GM21825 (cell line): ENCODE measurements around the gene SS18L1.

Experiments
- ATAC-seq: cut with Tn5 transposase; IDR thresholded peaks from one replicate; pipeline ENCODE4 v1.9.1; 2021; ENCODE audit warnings: mild to moderate bottlenecking, moderate library complexity; ENCODE audit not compliant: unreplicated experiment

SS18L1 gene

GRCh38 chr20:62222972-62223371 is 79.4 kb downstream of the SS18L1 start:
- ATAC-seq = no peak

GRCh38 chr20:62223571-62223970 is 80.0 kb downstream of the SS18L1 start:
- ATAC-seq = no peak

GRCh38 chr20:62224113-62224855 is 80.7 kb downstream of the SS18L1 start:
- ATAC-seq = no peak

GRCh38 chr20:62225026-62225425 is 81.5 kb downstream of the SS18L1 start:
- ATAC-seq = no peak

- no peak for ATAC-seq
Measured at GRCh38 chr20:62225820-62226635, 82.5 kb downstream of the SS18L1 start.

- ATAC-seq = no peak
Measured at GRCh38 chr20:62226707-62227590, 83.4 kb downstream of the SS18L1 start.

- ATAC-seq = no peak
Measured at GRCh38 chr20:62227591-62227976, 84.0 kb downstream of the SS18L1 start.

- ATAC-seq = no peak
Measured at GRCh38 chr20:62227977-62228958, 84.7 kb downstream of the SS18L1 start.

- ATAC-seq = no peak
Measured at GRCh38 chr20:62228982-62229545, 85.5 kb downstream of the SS18L1 start.

GRCh38 chr20:62229667-62230066 is 86.1 kb downstream of the SS18L1 start:
- ATAC-seq = no peak

GRCh38 chr20:62230276-62230675 is 86.7 kb downstream of the SS18L1 start:
- ATAC-seq = no peak

- no peak for ATAC-seq
Measured at GRCh38 chr20:62230696-62231095, 87.1 kb downstream of the SS18L1 start.

- ATAC-seq = no peak
Measured at GRCh38 chr20:62231292-62231691, 87.7 kb downstream of the SS18L1 start.
